ENCODE data around the gene COPB2. TPM values are rescaled to one million over a fixed set of nuclear protein-coding genes. Genes with fewer than 3 reads are reported as not detected.
"Not testable (repeated sequence)": the region's sequence is repeated elsewhere in the genome, so short reads cannot be mapped to it uniquely, and the experiment has no call there.

COPB2 gene
- total RNA-seq, 1 experiment from 2014 or later, result 141 TPM

- DNase-seq (ENCODE audit: low read depth), result no peak
Measured at GRCh38 chr3:139378587-139379241, 10.7 kb downstream of the COPB2 start.

GRCh38 chr3:139377378-139377777 is 12.1 kb downstream of the COPB2 start:
- no peak for DNase-seq (ENCODE audit: low read depth)

- no peak for DNase-seq (ENCODE audit: low read depth)
Measured at GRCh38 chr3:139374099-139374498, 15.3 kb downstream of the COPB2 start.

- DNase-seq (ENCODE audit: low read depth), result no peak
Measured at GRCh38 chr3:139364549-139364948, 24.9 kb downstream of the COPB2 start.

- DNase-seq (ENCODE audit: low read depth), result no peak
Measured at GRCh38 chr3:139361276-139361675, 28.2 kb downstream of the COPB2 start.

GRCh38 chr3:139358841-139359562 is 30.4 kb downstream of the COPB2 start:
- no peak for DNase-seq (ENCODE audit: low read depth)

GRCh38 chr3:139357899-139358298 is 31.5 kb downstream of the COPB2 start:
- no peak for DNase-seq (ENCODE audit: low read depth)

- no peak for DNase-seq (ENCODE audit: low read depth)
Measured at GRCh38 chr3:139355891-139356290, 33.6 kb downstream of the COPB2 start.

- no peak for DNase-seq (ENCODE audit: low read depth)
Measured at GRCh38 chr3:139355476-139355875, 34.0 kb downstream of the COPB2 start.

- no peak for DNase-seq (ENCODE audit: low read depth)
Measured at GRCh38 chr3:139354661-139355060, 34.8 kb downstream of the COPB2 start.

- peak; percentile 66 for DNase-seq (ENCODE audit: low read depth)
Measured at GRCh38 chr3:139353920-139354556, 35.4 kb downstream of the COPB2 start.

GRCh38 chr3:139346771-139347170 is 42.7 kb downstream of the COPB2 start:
- no peak for DNase-seq (ENCODE audit: low read depth)

GRCh38 chr3:139343895-139344856 is 45.3 kb downstream of the COPB2 start, which contains the start of gene MRPS22:
TSS of gene MRPS22 (plus strand) at chr3:139344020. CDS start at chr3:139344027, 7 bp downstream.
- peak; percentile 90 for DNase-seq (ENCODE audit: low read depth)

- DNase-seq (ENCODE audit: low read depth), result no peak
Measured at GRCh38 chr3:139342054-139342453, 47.4 kb downstream of the COPB2 start.

GRCh38 chr3:139340784-139341183 is 48.7 kb downstream of the COPB2 start:
- DNase-seq (ENCODE audit: low read depth), result no peak

- no peak for DNase-seq (ENCODE audit: low read depth)
Measured at GRCh38 chr3:139339219-139339906, 50.1 kb downstream of the COPB2 start.

GRCh38 chr3:139338405-139338804 is 51.0 kb downstream of the COPB2 start:
- DNase-seq (ENCODE audit: low read depth), result no peak

- DNase-seq (ENCODE audit: low read depth), result not testable (repeated sequence)
Measured at GRCh38 chr3:139334675-139335074, 54.8 kb downstream of the COPB2 start.

GRCh38 chr3:139332092-139332491 is 57.4 kb downstream of the COPB2 start:
- no peak for DNase-seq (ENCODE audit: low read depth)

GRCh38 chr3:139329364-139329850 is 60.0 kb downstream of the COPB2 start:
- DNase-seq (ENCODE audit: low read depth), result peak; percentile 83

Data from HT1080 (cell line).